ENCODE results near the gene STAT3. TPM values are rescaled to one million over a fixed set of nuclear protein-coding genes. Genes with fewer than 3 reads are reported as not detected.

The STAT3 gene
- total and polyA plus RNA-seq, 9 of the 15 experiments (the other 6 are each of a cell fraction or from before 2014, with no cell fraction given): 90.0 to 179 (median 114) TPM

DNA sequence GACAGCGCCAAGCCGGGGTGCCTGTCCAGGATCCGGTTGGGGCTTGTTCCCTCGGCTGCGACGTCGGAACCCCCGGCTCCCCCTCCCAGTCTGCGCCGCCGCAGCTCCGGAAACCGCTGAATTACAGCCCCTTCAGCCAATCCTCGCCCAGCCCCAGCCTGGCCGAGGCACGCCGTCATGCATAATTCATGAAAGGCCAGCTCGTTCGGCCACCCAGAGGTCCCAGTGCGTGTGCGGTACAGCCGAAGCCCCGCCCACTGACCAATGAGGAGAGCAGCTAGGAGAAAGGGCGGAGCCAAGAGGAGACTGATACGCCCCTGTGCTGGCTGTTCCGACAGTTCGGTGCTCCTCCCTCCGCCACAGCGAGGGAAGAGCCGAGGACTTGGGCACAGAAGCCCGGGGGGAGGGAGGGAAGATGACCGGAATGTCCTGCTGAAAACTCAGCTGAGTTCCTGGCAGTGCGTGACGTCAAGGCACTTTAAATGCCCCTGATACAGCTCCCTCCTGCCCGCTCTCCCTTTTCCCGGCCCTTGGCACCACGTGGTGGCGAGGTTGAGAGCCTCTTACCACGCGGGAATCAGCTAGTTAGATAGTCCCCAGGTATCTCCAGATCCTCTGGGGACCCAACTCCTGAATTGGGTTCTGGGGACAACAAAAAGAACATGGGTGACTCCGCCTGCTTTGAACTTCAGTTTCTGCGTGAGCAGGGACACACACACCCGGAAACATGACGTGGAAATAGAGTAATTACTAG is at the start of gene STAT3 (continued):
- no peak for TF ChIP-seq ZNF57 (CRISPR knock-in tag; IDR thresholded peaks at IDR 0.05)
- TF ChIP-seq GABPB1 (CRISPR knock-in tag; IDR thresholded peaks at IDR 0.05): peak; percentile 80
- TF ChIP-seq MECOM (CRISPR knock-in tag; IDR thresholded peaks at IDR 0.05): 0 out of 2 replicates have a peak, but pooled peaks have one; percentile 19
- TF ChIP-seq, protein P1, sequence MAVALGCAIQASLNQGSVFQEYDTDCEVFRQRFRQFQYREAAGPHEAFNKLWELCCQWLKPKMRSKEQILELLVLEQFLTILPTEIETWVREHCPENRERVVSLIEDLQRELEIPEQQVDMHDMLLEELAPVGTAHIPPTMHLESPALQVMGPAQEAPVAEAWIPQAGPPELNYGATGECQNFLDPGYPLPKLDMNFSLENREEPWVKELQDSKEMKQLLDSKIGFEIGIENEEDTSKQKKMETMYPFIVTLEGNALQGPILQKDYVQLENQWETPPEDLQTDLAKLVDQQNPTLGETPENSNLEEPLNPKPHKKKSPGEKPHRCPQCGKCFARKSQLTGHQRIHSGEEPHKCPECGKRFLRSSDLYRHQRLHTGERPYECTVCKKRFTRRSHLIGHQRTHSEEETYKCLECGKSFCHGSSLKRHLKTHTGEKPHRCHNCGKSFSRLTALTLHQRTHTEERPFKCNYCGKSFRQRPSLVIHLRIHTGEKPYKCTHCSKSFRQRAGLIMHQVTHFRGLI (CRISPR knock-in tag; IDR thresholded peaks at IDR 0.05): no peak
- peak; percentile 95 for TF ChIP-seq MTA3 (IDR thresholded peaks at IDR 0.05; ENCODE audit: borderline replicate concordance)
- TF ChIP-seq, protein P2, sequence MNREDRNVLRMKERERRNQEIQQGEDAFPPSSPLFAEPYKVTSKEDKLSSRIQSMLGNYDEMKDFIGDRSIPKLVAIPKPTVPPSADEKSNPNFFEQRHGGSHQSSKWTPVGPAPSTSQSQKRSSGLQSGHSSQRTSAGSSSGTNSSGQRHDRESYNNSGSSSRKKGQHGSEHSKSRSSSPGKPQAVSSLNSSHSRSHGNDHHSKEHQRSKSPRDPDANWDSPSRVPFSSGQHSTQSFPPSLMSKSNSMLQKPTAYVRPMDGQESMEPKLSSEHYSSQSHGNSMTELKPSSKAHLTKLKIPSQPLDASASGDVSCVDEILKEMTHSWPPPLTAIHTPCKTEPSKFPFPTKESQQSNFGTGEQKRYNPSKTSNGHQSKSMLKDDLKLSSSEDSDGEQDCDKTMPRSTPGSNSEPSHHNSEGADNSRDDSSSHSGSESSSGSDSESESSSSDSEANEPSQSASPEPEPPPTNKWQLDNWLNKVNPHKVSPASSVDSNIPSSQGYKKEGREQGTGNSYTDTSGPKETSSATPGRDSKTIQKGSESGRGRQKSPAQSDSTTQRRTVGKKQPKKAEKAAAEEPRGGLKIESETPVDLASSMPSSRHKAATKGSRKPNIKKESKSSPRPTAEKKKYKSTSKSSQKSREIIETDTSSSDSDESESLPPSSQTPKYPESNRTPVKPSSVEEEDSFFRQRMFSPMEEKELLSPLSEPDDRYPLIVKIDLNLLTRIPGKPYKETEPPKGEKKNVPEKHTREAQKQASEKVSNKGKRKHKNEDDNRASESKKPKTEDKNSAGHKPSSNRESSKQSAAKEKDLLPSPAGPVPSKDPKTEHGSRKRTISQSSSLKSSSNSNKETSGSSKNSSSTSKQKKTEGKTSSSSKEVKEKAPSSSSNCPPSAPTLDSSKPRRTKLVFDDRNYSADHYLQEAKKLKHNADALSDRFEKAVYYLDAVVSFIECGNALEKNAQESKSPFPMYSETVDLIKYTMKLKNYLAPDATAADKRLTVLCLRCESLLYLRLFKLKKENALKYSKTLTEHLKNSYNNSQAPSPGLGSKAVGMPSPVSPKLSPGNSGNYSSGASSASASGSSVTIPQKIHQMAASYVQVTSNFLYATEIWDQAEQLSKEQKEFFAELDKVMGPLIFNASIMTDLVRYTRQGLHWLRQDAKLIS (CRISPR knock-in tag; IDR thresholded peaks at IDR 0.05): no peak
- TF ChIP-seq ZNF197 (CRISPR knock-in tag; IDR thresholded peaks at IDR 0.05; ENCODE audit: low read depth): no peak
- TF ChIP-seq JUN (IDR thresholded peaks at IDR 0.05; ENCODE audit: borderline replicate concordance, low read depth, low read length): no peak
- TF ChIP-seq JUN (CRISPR knock-in tag; IDR thresholded peaks at IDR 0.05; ENCODE audit: borderline replicate concordance): no peak
- TF ChIP-seq BCOR (IDR thresholded peaks at IDR 0.05): 0 out of 2 replicates have a peak, but pooled peaks have one; percentile 52
- peak; percentile 81; the same call in 1 of the 2 replicates for TF ChIP-seq POLR2A (conservative IDR thresholded peaks at IDR 0.05)
- TF ChIP-seq, protein P3, sequence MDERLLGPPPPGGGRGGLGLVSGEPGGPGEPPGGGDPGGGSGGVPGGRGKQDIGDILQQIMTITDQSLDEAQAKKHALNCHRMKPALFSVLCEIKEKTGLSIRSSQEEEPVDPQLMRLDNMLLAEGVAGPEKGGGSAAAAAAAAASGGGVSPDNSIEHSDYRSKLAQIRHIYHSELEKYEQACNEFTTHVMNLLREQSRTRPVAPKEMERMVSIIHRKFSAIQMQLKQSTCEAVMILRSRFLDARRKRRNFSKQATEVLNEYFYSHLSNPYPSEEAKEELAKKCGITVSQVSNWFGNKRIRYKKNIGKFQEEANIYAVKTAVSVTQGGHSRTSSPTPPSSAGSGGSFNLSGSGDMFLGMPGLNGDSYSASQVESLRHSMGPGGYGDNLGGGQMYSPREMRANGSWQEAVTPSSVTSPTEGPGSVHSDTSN (CRISPR knock-in tag; IDR thresholded peaks at IDR 0.05; ENCODE audit: low read depth): peak; percentile 70
- TF ChIP-seq, protein P3 (tag; conservative IDR thresholded peaks at IDR 0.05; ENCODE audit: low read depth): peak; percentile 97
- TF ChIP-seq MYNN (IDR thresholded peaks at IDR 0.05): peak; percentile 89
- no peak for TF ChIP-seq MYNN (CRISPR knock-in tag; IDR thresholded peaks at IDR 0.05)
- no peak for TF ChIP-seq CEBPG (CRISPR knock-in tag; IDR thresholded peaks at IDR 0.05)
- no peak for TF ChIP-seq CEBPG (tag; conservative IDR thresholded peaks at IDR 0.05 in 1 of 2, IDR thresholded peaks at IDR 0.05 in 1 of 2)
- TF ChIP-seq, protein P4, sequence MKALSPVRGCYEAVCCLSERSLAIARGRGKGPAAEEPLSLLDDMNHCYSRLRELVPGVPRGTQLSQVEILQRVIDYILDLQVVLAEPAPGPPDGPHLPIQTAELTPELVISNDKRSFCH (CRISPR knock-in tag; IDR thresholded peaks at IDR 0.05): no peak
- TF ChIP-seq, protein P4 (tag; IDR thresholded peaks at IDR 0.05): peak; percentile 80
- no peak for TF ChIP-seq THRAP3 (IDR thresholded peaks at IDR 0.05; ENCODE audit: borderline replicate concordance)
- TF ChIP-seq, protein P5, sequence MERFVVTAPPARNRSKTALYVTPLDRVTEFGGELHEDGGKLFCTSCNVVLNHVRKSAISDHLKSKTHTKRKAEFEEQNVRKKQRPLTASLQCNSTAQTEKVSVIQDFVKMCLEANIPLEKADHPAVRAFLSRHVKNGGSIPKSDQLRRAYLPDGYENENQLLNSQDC (CRISPR knock-in tag; IDR thresholded peaks at IDR 0.05): no peak; the same call in 1 of the 2 replicates
